ENCODE data around the gene NHERF2.
"Not testable (repeated sequence)": the region's sequence is repeated elsewhere in the genome, so short reads cannot be mapped to it uniquely, and the experiment has no call there.

NHERF2 gene

GRCh38 chr16:2007081-2007836, 19.4 kb upstream of the NHERF2 start:
- DNase-seq, result no peak

GRCh38 chr16:2008009-2008526, 18.6 kb upstream of the NHERF2 start:
- DNase-seq, result no peak

GRCh38 chr16:2008631-2009163, 18.0 kb upstream of the NHERF2 start:
- DNase-seq, result no peak

GRCh38 chr16:2009164-2009711, 17.5 kb upstream of the NHERF2 start:
- DNase-seq, result no peak

GRCh38 chr16:2009791-2010510, 16.8 kb upstream of the NHERF2 start, which contains the start of gene ZNF598:
ZNF598 (minus strand) TSS chr16:2009821.
- peak; percentile 91 for DNase-seq

GRCh38 chr16:2011726-2012125, 15.0 kb upstream of the NHERF2 start:
- not testable (repeated sequence) for DNase-seq

- DNase-seq, result no peak
These were observed 13.2 kb upstream of the NHERF2 start for GRCh38 chr16:2013527-2013926.

- DNase-seq, result no peak
These were observed 11.4 kb upstream of the NHERF2 start for GRCh38 chr16:2015117-2015946.

- no peak for DNase-seq
These were observed 10.8 kb upstream of the NHERF2 start for GRCh38 chr16:2015947-2016208.

- no peak for DNase-seq
These were observed 10.2 kb upstream of the NHERF2 start for GRCh38 chr16:2016407-2016922.

GRCh38 chr16:2019518-2019920, 7.2 kb upstream of the NHERF2 start, which contains the start of gene NPW:
NPW (plus strand) TSS chr16:2019785.
- DNase-seq, result no peak

- no peak for DNase-seq
These were observed 6.5 kb upstream of the NHERF2 start for GRCh38 chr16:2019921-2020831.

- no peak for DNase-seq
These were observed 4.0 kb upstream of the NHERF2 start for GRCh38 chr16:2022723-2023091.

- peak; percentile 96 for DNase-seq
These were observed 3.3 kb upstream of the NHERF2 start for GRCh38 chr16:2023092-2024031.

- DNase-seq, result no peak
These were observed 2.7 kb upstream of the NHERF2 start for GRCh38 chr16:2024032-2024420.

GRCh38 chr16:2025251-2025650, 1.5 kb upstream of the NHERF2 start:
- DNase-seq, result no peak

GRCh38 chr16:2025878-2026460, 733 bp upstream of the NHERF2 start:
- peak; percentile 25 for DNase-seq

GRCh38 chr16:2027024-2028010, 615 bp downstream of the NHERF2 start:
- no peak for DNase-seq

- no peak for DNase-seq
These were observed 1.4 kb downstream of the NHERF2 start for GRCh38 chr16:2028146-2028545.
